GM23338 (cell line): Measurements from ENCODE around the gene CACNA1D. TPM values are rescaled to one million over a fixed set of nuclear protein-coding genes. Genes with fewer than 3 reads are reported as not detected.

Source experiments
- EZH2 ChIP-seq: fragments of 200-600 bp; sonication (generic); IDR thresholded peaks from one replicate; pipeline ENCODE4 v1.8.0; 2017; ENCODE audit warnings: antibody characterized with exemption, mild to moderate bottlenecking, low read depth; ENCODE audit not compliant: unreplicated experiment
- EZH2phosphoT487 ChIP-seq: fragments of 200-600 bp; sonication (generic); IDR thresholded peaks from one replicate; pipeline ENCODE4 v1.8.1; 2018; ENCODE audit warnings: antibody characterized with exemption; ENCODE audit not compliant: unreplicated experiment
- NANOG ChIP-seq: IDR thresholded peaks from 2 replicates; pipeline ENCODE4 v1.6.1; 2016; ENCODE audit warnings: antibody characterized with exemption, borderline replicate concordance
- POLR2AphosphoS5 ChIP-seq: IDR thresholded peaks from 2 replicates; pipeline ENCODE4 v1.6.1; 2016; ENCODE audit warnings: antibody characterized with exemption, low read depth
- STAT1 ChIP-seq: IDR thresholded peaks from one replicate; pipeline ENCODE4 v1.6.1; 2016; ENCODE audit warnings: antibody characterized with exemption; ENCODE audit not compliant: unreplicated experiment
- ZNF114 ChIP-seq: fragments of 250-450 bp; sonication (Bioruptor Pico); IDR thresholded peaks from 2 replicates; pipeline ENCODE4 v1.5.0; 2020; ENCODE audit warnings: mild to moderate bottlenecking, moderate library complexity
- polyA plus RNA-seq: library from polyadenylated mRNA; unstranded; fragments of >200 nt; fragmentation: Nextera tagmentation; extraction: Ambion mirVana; gene quantifications from 2 replicates; pipeline ENCODE4 v1.2.1, GENCODE V29; 2016
- total RNA-seq: library from RNA; depleted of rRNA; stranded (reverse); fragments of >200 nt; shearing (Covaris generic); gene quantifications from 2 replicates; pipeline ENCODE4 v1.2.3, GENCODE V29; 2014
- TF ChIP-seq, protein P1 (sequence below): fragments of 250-450 bp; sonication (Bioruptor Pico); IDR thresholded peaks from 2 replicates; pipeline ENCODE4 v1.5.0; 2020; ENCODE audit warnings: mild to moderate bottlenecking, moderate library complexity
- TF ChIP-seq, protein P2 (sequence below), 2 experiments: fragments of 200-600 bp in 1 of 2; sonication (generic) in 1 of 2; conservative IDR thresholded peaks; 2 replicates each; pipeline versions ENCODE4 v1.5.1 to v1.6.1; 2016 to 2017; ENCODE audit warnings: antibody characterized with exemption in 2 of 2, low read depth in 2 of 2, mild to moderate bottlenecking in 2 of 2, moderate library complexity in 1 of 2
- TF ChIP-seq, protein P3 (sequence below): IDR thresholded peaks from 2 replicates; pipeline ENCODE4 v1.6.1; 2016; ENCODE audit warnings: antibody characterized with exemption

CACNA1D gene
- total and polyA plus RNA-seq, 2 experiments from 2014 or later = 1.7 to 1.8 TPM

- TF ChIP-seq, protein P1, sequence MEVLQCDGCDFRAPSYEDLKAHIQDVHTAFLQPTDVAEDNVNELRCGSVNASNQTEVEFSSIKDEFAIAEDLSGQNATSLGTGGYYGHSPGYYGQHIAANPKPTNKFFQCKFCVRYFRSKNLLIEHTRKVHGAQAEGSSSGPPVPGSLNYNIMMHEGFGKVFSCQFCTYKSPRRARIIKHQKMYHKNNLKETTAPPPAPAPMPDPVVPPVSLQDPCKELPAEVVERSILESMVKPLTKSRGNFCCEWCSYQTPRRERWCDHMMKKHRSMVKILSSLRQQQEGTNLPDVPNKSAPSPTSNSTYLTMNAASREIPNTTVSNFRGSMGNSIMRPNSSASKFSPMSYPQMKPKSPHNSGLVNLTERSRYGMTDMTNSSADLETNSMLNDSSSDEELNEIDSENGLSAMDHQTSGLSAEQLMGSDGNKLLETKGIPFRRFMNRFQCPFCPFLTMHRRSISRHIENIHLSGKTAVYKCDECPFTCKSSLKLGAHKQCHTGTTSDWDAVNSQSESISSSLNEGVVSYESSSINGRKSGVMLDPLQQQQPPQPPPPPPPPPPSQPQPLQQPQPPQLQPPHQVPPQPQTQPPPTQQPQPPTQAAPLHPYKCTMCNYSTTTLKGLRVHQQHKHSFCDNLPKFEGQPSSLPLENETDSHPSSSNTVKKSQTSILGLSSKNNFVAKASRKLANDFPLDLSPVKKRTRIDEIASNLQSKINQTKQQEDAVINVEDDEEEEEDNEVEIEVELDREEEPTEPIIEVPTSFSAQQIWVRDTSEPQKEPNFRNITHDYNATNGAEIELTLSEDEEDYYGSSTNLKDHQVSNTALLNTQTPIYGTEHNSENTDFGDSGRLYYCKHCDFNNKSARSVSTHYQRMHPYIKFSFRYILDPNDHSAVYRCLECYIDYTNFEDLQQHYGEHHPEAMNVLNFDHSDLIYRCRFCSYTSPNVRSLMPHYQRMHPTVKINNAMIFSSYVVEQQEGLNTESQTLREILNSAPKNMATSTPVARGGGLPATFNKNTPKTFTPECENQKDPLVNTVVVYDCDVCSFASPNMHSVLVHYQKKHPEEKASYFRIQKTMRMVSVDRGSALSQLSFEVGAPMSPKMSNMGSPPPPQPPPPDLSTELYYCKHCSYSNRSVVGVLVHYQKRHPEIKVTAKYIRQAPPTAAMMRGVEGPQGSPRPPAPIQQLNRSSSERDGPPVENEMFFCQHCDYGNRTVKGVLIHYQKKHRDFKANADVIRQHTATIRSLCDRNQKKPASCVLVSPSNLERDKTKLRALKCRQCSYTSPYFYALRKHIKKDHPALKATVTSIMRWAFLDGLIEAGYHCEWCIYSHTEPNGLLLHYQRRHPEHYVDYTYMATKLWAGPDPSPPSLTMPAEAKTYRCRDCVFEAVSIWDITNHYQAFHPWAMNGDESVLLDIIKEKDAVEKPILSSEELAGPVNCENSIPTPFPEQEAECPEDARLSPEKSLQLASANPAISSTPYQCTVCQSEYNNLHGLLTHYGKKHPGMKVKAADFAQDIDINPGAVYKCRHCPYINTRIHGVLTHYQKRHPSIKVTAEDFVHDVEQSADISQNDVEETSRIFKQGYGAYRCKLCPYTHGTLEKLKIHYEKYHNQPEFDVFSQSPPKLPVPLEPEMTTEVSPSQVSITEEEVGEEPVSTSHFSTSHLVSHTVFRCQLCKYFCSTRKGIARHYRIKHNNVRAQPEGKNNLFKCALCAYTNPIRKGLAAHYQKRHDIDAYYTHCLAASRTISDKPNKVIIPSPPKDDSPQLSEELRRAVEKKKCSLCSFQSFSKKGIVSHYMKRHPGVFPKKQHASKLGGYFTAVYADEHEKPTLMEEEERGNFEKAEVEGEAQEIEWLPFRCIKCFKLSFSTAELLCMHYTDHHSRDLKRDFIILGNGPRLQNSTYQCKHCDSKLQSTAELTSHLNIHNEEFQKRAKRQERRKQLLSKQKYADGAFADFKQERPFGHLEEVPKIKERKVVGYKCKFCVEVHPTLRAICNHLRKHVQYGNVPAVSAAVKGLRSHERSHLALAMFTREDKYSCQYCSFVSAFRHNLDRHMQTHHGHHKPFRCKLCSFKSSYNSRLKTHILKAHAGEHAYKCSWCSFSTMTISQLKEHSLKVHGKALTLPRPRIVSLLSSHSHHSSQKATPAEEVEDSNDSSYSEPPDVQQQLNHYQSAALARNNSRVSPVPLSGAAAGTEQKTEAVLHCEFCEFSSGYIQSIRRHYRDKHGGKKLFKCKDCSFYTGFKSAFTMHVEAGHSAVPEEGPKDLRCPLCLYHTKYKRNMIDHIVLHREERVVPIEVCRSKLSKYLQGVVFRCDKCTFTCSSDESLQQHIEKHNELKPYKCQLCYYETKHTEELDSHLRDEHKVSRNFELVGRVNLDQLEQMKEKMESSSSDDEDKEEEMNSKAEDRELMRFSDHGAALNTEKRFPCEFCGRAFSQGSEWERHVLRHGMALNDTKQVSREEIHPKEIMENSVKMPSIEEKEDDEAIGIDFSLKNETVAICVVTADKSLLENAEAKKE (CRISPR knock-in tag) = no peak
- TF ChIP-seq EZH2 = no peak
- TF ChIP-seq STAT1 = no peak
- TF ChIP-seq, protein P2, sequence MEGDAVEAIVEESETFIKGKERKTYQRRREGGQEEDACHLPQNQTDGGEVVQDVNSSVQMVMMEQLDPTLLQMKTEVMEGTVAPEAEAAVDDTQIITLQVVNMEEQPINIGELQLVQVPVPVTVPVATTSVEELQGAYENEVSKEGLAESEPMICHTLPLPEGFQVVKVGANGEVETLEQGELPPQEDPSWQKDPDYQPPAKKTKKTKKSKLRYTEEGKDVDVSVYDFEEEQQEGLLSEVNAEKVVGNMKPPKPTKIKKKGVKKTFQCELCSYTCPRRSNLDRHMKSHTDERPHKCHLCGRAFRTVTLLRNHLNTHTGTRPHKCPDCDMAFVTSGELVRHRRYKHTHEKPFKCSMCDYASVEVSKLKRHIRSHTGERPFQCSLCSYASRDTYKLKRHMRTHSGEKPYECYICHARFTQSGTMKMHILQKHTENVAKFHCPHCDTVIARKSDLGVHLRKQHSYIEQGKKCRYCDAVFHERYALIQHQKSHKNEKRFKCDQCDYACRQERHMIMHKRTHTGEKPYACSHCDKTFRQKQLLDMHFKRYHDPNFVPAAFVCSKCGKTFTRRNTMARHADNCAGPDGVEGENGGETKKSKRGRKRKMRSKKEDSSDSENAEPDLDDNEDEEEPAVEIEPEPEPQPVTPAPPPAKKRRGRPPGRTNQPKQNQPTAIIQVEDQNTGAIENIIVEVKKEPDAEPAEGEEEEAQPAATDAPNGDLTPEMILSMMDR (conservative IDR thresholded peaks at IDR 0.05; ENCODE audit: low read depth in 2 of 2) = no peak
- no peak for TF ChIP-seq ZNF114 (CRISPR knock-in tag)
- no peak for TF ChIP-seq POLR2AphosphoS5
- TF ChIP-seq, protein P3, sequence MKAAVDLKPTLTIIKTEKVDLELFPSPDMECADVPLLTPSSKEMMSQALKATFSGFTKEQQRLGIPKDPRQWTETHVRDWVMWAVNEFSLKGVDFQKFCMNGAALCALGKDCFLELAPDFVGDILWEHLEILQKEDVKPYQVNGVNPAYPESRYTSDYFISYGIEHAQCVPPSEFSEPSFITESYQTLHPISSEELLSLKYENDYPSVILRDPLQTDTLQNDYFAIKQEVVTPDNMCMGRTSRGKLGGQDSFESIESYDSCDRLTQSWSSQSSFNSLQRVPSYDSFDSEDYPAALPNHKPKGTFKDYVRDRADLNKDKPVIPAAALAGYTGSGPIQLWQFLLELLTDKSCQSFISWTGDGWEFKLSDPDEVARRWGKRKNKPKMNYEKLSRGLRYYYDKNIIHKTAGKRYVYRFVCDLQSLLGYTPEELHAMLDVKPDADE = no peak
- TF ChIP-seq EZH2phosphoT487 = no peak
- no peak for TF ChIP-seq NANOG
Measured at GRCh38 chr3:53629402-53629723, 135.0 kb downstream of the CACNA1D start (continued).
